ENCODE data around the gene SSX2IP.

SSX2IP gene, protein sequence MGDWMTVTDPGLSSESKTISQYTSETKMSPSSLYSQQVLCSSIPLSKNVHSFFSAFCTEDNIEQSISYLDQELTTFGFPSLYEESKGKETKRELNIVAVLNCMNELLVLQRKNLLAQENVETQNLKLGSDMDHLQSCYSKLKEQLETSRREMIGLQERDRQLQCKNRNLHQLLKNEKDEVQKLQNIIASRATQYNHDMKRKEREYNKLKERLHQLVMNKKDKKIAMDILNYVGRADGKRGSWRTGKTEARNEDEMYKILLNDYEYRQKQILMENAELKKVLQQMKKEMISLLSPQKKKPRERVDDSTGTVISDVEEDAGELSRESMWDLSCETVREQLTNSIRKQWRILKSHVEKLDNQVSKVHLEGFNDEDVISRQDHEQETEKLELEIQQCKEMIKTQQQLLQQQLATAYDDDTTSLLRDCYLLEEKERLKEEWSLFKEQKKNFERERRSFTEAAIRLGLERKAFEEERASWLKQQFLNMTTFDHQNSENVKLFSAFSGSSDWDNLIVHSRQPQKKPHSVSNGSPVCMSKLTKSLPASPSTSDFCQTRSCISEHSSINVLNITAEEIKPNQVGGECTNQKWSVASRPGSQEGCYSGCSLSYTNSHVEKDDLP

DNA sequence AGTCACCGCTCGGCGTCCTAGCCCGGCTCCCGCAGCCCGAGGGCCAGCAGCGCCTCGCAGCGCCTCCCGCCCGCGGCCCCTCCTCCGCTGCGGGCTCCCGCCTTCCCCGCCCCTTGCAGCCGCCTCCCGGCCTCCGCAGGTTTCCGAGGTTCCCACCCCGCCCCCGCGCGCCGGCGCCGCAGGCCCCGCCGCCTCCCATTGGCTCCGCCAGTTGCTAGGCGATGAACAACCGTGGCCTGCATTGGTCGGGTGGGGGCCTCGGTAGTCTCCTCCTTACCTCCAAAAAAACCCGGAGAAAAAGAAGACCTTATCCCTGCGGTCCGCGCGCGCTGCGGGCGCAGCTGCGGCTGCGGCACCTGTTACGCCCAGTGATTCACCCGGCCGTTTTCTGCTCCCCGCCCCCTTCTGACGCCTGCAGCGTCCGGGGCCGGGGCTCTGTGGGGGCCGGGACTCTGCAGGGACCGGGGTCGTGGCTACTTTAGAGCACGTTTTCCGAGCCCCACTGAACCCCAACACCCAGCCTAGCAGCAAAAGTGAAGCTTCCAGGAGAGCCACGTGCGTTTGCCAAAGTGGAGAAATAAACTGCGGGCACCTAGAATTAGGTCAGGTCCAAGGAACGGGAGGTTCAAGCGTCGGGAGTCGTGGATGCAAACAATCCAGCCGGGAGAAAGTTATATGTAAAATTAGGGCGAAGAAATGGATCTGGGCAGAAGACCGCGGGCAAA, at the start of gene SSX2IP:
Gene SSX2IP (minus strand): TSS at position 65 of the 725 bp plus-strand sequence. CDS start 19,242 bp downstream, outside the sequence.
- H3K4me3 ChIP-seq (ENCODE audit: low read depth, low read length): peak within 1 kb of the TSS; percentile 67
- in situ Hi-C loops (cut with HindIII; ENCODE audit: low sequenced_read_pairs): no loop called here
- TF ChIP-seq, protein P1, sequence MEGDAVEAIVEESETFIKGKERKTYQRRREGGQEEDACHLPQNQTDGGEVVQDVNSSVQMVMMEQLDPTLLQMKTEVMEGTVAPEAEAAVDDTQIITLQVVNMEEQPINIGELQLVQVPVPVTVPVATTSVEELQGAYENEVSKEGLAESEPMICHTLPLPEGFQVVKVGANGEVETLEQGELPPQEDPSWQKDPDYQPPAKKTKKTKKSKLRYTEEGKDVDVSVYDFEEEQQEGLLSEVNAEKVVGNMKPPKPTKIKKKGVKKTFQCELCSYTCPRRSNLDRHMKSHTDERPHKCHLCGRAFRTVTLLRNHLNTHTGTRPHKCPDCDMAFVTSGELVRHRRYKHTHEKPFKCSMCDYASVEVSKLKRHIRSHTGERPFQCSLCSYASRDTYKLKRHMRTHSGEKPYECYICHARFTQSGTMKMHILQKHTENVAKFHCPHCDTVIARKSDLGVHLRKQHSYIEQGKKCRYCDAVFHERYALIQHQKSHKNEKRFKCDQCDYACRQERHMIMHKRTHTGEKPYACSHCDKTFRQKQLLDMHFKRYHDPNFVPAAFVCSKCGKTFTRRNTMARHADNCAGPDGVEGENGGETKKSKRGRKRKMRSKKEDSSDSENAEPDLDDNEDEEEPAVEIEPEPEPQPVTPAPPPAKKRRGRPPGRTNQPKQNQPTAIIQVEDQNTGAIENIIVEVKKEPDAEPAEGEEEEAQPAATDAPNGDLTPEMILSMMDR (IDR thresholded peaks at IDR 0.05; ENCODE audit: low read depth, low read length, missing control alignments): no peak
- peak; percentile 91 for DNase-seq (ENCODE audit: low read depth)

DNA sequence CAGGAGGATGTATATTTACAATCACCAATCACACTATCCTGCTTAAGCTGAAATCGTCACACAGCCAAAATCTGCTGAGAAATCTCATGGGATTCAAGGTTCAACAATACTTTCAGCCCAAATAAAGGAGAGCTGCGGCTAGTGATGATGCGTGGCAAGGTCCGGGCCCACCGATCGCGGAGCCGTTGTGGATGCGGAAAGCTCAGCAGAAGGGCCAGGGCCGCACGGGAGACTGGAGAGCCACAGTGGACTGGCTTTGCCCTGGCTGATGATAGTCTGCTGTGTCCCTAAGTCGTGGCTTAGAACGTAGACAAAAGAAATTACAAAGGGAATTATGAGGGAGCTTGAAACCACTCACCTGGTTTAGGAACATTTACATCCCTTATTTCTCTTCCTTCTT, 48.0 kb upstream of the SSX2IP start:
- in situ Hi-C loops (cut with HindIII; ENCODE audit: low sequenced_read_pairs): no loop called here
- no peak for DNase-seq (ENCODE audit: low read depth)
- no peak overlapping the region for H3K4me3 ChIP-seq (ENCODE audit: low read depth, low read length)
- TF ChIP-seq, protein P1 (IDR thresholded peaks at IDR 0.05; ENCODE audit: low read depth, low read length, missing control alignments): no peak

DNA sequence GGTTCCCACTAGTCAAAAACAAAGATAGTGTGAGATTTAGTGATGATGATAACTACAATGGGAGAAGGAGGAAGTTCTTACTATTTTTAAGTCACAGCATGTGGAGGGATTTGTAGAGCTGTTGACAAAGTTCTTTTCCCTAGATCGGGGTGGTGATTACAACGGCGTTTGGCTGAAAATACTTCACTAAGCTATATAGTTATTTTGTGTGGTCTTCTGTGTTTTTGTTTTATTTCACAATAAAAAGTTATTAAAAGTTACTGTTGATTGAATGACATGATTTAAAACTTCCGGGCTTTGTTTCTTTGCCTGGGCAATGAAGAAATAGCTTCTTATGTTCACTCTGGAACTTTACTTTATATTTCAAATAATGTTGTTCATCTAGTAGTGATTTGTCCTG, 47.3 kb upstream of the SSX2IP start:
- in situ Hi-C loops (cut with HindIII; ENCODE audit: low sequenced_read_pairs): no loop called here
- no peak overlapping the region for H3K4me3 ChIP-seq (ENCODE audit: low read depth, low read length)
- no peak for DNase-seq (ENCODE audit: low read depth)
- TF ChIP-seq, protein P1 (IDR thresholded peaks at IDR 0.05; ENCODE audit: low read depth, low read length, missing control alignments): no peak

DNA sequence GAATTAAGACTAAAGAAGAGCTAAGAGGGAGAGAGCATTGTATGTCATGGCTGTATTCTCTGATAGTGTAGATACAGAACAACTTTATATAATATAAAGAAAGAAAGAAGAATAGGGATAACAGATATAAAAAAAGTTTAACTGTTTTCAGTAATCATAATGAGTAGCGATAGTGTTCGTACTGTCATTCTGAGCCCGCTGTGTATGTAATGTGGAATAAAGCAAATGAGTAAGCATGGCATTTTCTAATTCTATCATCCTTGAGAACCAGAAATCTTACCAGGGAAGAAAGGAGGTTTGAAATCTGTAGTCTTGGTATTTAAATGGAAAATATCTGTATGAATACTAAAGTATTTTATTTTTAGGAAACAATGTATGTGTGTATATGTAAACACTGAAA, 46.7 kb upstream of the SSX2IP start:
- in situ Hi-C loops (cut with HindIII; ENCODE audit: low sequenced_read_pairs): no loop called here

DNA sequence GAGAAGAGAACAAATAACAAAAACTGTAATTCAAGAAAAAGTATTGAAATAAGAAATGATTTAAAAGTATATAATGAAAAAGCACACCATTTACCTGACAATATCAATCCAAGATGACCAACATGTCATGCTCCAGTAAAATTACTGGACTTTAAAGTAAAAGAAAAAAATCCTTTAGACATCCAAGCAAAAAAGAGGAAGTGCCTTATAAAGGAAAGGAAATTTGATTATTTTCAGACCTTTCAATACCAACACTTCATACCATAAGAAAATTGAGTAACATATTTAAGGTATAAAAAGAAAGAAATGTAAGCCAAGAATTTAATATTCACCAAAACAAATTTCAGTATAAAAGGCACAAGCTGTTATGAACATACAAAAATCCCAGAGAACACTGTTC, 46.2 kb upstream of the SSX2IP start:
- no peak overlapping the region for H3K4me3 ChIP-seq (ENCODE audit: low read depth, low read length)
- DNase-seq (ENCODE audit: low read depth): no peak
- TF ChIP-seq, protein P1 (IDR thresholded peaks at IDR 0.05; ENCODE audit: low read depth, low read length, missing control alignments): no peak
- in situ Hi-C loops (cut with HindIII; ENCODE audit: low sequenced_read_pairs): no loop called here

More for the DNA sequence above, 46.7 kb upstream of the SSX2IP start:
- no peak for DNase-seq (ENCODE audit: low read depth)
- H3K4me3 ChIP-seq (ENCODE audit: low read depth, low read length): no peak overlapping the region
- TF ChIP-seq, protein P1 (IDR thresholded peaks at IDR 0.05; ENCODE audit: low read depth, low read length, missing control alignments): no peak

DNA sequence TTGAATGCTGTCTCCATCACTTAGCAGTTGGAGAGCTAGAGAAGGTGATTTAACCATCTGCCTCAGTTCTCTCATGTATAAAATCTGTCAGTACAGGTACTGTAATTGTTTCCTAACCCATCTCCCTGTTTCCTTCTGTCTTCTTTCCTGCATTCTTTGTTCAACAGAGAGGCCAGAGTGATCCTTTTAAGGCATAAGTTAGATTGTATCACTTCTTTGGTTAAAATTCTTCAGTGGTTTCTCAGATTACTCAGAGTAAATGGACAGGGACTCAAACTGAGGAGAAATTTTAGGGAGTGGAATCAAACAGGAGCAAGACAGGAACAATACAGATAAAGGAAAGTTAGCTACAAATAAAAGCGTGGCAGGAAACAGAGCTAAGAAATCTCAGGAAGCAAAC, 45.2 kb upstream of the SSX2IP start:
- in situ Hi-C loops (cut with HindIII; ENCODE audit: low sequenced_read_pairs): no loop called here
- no peak for DNase-seq (ENCODE audit: low read depth)
- TF ChIP-seq, protein P1 (IDR thresholded peaks at IDR 0.05; ENCODE audit: low read depth, low read length, missing control alignments): no peak
- no peak overlapping the region for H3K4me3 ChIP-seq (ENCODE audit: low read depth, low read length)
